Measurements from ENCODE around the gene GNAI2.
"Not testable (repeated sequence)": the region's sequence is repeated elsewhere in the genome, so short reads cannot be mapped to it uniquely, and the experiment has no call there.

Gene GNAI2

GRCh38 chr3:50205413-50206276, 30.4 kb upstream of the GNAI2 start:
- FAIRE-seq: no peak

DNA sequence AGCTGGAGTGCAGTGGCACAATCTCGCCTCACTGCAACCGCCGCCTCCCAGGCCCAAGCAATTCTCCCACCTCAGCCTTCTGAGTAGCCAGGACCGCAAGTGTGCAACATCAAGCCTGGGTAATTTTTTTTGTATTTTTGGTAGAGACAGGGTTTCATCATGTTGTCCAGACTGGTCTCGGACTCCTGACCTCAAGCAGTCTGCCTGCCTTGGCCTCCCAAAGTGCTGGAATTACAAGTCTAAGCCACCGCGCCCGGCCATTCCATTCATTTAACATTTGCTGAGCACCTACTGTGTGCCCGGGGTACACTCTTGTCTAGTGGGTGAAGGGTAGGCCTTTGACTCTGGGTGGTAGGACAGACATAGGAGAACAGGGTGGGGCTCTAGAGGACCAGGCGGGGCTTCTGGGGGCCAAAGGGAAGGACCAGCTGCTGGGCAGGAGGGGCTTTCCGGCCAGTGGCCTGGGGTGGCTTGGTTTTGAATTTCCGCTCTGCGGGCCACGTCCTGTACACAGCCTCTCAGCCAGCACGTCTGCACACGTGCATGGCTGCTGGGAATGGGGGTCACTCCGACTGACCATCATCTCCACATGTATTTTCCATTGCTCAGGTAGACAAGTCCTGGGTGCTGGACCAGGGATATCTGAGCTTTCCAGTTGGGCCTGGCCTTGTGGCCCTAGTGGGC, 28.5 kb upstream of the GNAI2 start:
- no peak for FAIRE-seq

DNA sequence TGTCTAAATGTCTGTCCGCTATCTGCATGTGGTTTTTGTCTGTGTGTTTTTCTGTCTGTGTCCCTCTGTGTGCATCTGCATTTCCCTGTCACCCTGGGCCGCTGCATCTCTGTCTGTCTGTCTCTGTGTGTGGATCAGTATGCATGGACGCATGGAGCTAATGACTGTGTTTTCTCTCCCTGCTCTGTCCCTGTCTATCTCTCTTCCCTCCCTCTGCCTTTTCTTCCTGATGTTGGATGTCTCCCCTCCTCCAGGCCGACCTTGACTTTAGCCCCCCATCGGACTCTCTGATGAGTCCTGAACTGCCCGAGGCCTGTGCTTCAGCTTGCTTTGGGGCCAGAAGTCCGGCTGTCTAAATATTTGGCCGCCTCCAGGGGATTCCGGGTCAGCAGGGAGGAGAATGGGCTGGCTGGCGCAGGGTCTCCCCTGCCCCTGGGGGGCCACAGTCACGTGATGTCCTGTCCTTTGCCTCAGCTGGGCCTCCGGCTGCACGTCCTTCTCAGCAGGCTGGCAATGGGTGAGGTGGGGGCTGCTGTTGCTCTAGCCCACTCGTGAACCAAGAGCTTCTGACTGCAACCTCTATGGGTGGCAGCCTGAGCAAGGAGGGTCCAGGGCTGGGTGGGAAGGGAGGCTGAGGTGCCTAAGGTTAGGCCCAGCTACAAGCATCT, 27.2 kb upstream of the GNAI2 start:
- FAIRE-seq: no peak

- no peak for FAIRE-seq
These were observed 25.9 kb upstream of the GNAI2 start for GRCh38 chr3:50210176-50210509.

DNA sequence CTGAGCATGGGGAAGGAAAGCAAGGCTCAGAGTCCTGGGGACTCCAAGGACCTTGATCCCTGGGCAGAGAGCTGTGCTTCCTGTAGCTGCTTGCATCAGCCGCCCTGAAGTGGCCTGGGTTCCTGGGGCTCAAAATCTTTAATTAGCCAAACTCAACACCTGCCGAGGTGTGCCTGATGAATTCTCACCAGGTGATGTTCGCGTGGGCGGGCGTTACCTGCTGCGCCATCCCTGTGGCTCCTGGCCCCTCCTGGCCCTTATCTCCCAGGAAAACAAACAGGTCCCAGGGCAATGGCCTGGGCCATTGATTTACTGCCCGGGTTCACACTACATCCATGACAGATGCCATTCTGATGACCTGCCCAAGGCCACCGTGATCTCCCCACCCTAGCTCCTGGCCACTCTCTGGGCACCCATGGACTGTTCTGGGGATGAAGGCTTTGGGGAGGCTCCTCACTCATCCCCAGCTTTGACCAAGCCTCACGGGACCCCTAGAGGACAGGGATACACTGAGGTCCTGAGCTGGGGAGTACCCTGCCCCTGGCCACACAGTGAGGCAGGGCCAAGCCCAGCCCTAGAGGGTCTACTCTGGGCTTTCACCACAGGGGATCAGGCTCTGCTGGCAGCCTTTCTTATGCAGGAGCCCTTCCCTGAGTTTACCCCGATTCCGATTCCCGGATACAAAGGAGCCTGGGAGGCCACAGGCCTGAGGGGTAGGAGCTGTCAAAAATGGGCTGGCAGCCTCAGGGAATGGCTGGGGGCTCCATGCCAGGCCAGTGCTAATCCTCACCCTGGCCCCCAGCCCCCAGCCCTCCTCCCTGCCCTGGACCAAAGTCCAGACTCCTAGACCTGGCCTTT, 25.3 kb upstream of the GNAI2 start:
- no peak for FAIRE-seq

GRCh38 chr3:50211368-50211717, 24.7 kb upstream of the GNAI2 start:
- not testable (repeated sequence) for FAIRE-seq

DNA sequence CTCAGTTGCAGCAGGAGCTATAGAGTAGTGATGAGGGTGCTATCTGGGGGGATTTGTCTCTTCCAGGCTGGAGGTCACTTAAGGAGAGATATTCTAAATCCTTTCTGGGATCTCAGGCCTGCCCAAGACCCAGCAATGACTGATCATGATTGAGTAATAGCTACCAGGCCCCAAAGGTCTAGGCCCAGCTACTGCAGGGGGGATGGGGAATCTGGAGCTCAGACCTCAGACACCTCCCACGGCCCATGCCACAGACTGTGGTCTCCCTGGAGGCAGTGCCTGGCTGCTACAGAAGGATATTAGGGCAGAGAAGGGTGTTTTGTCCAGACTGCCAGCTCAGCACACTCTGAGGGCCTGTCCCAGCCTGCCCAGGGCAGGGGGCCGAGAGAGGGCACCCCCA, 24.1 kb upstream of the GNAI2 start:
- FAIRE-seq: no peak

DNA sequence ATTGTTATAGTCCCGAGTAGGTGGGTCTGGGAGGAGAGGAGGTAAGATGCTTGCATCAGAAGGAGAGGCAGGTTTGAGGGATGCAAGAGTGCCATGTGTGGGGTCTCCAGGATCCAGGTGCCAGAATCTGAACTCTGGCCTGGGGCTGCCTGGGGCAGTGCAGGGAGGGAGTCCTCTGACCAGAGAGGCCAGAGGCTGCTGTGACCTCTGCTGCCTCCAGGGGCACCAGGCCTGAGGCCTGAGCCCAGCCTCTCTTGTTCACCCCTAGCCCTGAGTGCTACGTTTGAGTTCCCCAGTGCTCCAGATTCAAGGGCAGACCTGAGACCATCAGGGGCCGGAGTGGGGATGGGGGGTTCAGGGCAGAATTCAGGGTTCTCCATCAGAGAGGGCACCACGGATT, 23.5 kb upstream of the GNAI2 start:
- FAIRE-seq: no peak

- FAIRE-seq: no peak
These were observed 23.0 kb upstream of the GNAI2 start for GRCh38 chr3:50212971-50213370.

- FAIRE-seq: no peak
These were observed 22.6 kb upstream of the GNAI2 start for GRCh38 chr3:50213373-50213772.

DNA sequence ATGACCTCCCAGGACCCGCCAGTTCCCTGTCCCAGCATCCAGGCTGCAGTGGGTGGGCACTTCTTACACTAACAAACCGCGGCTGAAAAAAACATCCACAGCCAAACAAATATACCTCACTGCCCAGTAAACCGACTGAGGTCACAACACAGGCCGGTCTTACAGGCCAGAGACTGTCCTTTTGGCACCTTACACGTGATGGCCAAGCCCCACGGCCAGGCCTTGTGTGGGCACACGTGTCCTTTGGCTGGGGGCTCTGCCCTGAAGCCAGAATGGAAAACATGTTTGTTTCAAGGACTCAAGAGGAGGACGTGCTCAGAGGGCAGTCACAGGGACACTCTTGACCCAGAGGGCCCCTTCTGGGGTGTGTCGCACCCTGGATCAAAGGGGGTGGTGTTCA, 21.2 kb upstream of the GNAI2 start:
- no peak for FAIRE-seq

- FAIRE-seq: no peak
These were observed 20.5 kb upstream of the GNAI2 start for GRCh38 chr3:50215529-50215928.

GRCh38 chr3:50217681-50218080, 18.3 kb upstream of the GNAI2 start:
- no peak for FAIRE-seq

DNA sequence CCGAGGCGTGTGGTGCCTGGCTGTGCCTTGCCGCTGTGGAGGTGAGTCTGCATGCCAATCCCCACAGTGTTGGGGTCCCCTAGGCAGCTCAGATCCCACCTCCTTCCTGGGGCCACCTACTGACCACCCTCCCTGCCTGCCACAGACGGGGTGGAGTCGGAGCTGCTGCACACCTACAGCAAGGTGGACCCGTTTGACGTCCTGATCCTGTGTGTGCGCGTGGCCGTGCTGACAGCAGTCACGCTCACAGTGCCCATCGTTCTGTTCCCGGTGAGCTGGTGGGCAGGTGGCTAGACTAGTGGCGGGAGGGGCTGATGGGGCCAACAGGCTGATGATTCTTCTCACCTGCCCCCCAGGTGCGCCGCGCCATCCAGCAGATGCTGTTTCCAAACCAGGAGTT, 17.6 kb upstream of the GNAI2 start:
- no peak for FAIRE-seq

DNA sequence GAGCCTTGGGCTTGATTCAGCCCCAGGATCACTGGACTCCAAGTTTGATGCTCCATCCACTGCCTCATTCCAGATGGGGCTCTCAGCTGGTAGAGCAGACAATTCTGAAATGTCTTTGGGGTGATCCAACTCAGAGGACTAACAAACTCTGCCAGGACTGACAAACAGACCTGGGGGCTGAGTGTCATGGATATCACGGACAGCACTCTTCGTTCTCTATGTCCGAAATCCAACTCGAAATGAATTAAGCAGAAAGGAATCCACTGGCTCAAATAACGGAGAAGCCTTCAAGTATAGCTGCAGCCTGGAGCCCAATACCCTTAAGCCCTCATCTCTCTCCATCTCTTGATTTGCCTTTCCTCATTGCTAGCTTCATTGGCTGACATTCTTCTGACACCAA, 16.7 kb upstream of the GNAI2 start:
- FAIRE-seq: no peak

DNA sequence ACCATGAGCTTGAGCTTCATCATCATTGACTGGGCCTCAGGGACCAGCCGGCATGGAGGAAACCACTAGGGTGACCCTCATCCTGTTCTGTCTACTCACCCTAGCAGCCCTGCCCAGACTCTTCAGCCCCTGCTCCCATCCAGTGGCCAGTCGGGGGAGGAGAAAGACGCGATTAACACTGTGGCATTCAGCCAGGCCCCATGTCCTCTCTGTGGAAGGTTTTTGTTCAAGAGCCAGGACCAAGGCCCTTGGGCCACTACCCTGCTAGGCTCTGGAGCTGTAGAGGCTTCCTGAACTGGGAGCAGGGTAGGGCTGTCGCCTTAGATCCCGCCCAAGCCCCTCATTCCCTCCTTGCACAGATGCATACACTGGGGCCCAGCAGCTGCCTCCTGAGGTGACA, 15.9 kb upstream of the GNAI2 start:
- no peak for FAIRE-seq

- FAIRE-seq: no peak
These were observed 15.0 kb upstream of the GNAI2 start for GRCh38 chr3:50221051-50221410.

GRCh38 chr3:50221411-50222168, 14.4 kb upstream of the GNAI2 start:
- no peak for FAIRE-seq

GRCh38 chr3:50222169-50222528, 13.9 kb upstream of the GNAI2 start:
- no peak for FAIRE-seq

GRCh38 chr3:50224639-50225038, 11.4 kb upstream of the GNAI2 start:
- no peak for FAIRE-seq

- no peak for FAIRE-seq
These were observed 9.1 kb upstream of the GNAI2 start for GRCh38 chr3:50226888-50227389.
